ENCODE measurements around the gene HIBADH.

GRCh38 chr7:27579565-27579964 lies 83.1 kb downstream of the HIBADH start:
- TF ChIP-seq CTCF (conservative IDR thresholded peaks at IDR 0.05; ENCODE audit: low read length) (no peak), EZH2phosphoT487 (IDR thresholded peaks at IDR 0.05; ENCODE audit: borderline replicate concordance, low read depth, low read length) (no peak)
